Left forelimb (tissue), 1 donor: ENCODE data around the gene SPACA7.
"Not testable (repeated sequence)": the region's sequence is repeated elsewhere in the genome, so short reads cannot be mapped to it uniquely, and the experiment has no call there.

Experiments
- DNase-seq: peaks from one replicate; pipeline ENCODE4 v3.0.0-alpha.2; 2018; ENCODE audit warnings: low spot score

Gene SPACA7

GRCh38 chr13:112350300-112350699 lies 25.9 kb upstream of the SPACA7 start:
- peak; percentile 30 for DNase-seq

DNA sequence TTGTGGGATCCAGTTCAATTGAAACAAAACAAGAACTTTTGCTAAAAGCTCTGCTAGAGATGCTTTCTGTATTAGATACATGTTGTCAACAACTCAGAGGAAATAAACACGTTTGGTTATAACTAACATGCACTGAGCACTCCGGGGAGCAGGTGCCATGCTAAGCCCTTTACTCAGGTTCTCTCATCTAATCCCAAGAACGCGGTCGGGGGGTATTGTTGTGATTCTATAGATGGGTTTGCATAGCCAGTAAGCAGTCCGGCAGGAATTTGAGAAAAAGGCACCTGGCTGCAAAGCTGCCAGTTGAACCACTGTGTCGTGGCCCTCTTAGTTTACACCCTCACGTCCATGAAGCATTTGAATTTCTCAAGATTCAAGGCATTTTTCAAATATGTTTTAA lies 24.3 kb upstream of the SPACA7 start:
- DNase-seq = no peak

DNA sequence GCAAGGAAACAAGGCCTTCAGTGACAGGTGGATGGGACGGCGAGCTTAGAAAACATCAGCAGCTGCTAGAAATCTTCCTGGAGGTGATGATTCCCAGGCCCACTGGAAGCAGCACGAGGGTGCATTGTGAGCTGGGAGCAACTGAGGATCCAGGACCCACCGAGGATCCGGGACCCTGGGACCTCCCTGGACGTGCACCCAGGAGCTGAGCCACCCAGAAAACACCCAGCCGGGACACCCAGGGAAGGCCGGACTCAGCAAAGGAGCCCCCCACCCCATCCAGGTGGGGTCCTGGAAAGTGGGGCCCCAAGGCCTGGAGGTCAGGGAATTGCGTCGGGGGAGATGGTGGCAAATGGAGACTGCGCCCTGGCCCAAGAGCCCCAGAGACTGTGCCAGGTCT lies 22.3 kb upstream of the SPACA7 start:
- peak; percentile 25 for DNase-seq

- DNase-seq = peak; percentile 28
These were observed 21.6 kb upstream of the SPACA7 start for GRCh38 chr13:112354330-112355273.

DNA sequence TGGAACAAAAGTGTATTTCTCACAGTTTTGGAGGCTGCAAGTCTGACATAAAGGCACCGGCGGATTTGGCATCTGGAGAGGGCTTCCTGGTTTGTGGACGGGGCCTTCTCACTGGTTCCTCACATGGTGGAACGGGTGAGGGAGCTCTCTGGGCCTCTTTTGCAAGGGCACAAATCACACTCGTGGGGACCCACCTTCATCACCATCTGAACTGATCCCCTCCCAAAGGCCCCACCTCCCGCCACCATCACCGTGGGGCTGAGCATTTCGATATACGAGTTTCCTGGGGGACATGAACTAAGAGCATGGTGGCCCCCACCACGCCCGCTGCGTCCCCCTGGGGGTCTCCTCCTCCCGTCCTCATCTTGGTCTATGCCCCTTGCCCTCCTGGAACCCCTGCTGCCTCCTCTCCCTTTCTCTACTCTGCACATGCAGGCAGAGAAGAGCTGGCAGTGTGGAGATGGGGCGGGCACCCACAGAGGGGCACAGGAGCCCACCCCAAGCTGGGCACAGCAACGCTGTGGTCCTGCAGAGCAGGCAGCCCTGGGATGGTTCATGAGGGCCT lies 20.8 kb upstream of the SPACA7 start:
- peak; percentile 56 for DNase-seq

- DNase-seq = peak; percentile 45
These were observed 20.0 kb upstream of the SPACA7 start for GRCh38 chr13:112356190-112356589.

- no peak for DNase-seq
These were observed 18.0 kb upstream of the SPACA7 start for GRCh38 chr13:112358156-112358555.

DNA sequence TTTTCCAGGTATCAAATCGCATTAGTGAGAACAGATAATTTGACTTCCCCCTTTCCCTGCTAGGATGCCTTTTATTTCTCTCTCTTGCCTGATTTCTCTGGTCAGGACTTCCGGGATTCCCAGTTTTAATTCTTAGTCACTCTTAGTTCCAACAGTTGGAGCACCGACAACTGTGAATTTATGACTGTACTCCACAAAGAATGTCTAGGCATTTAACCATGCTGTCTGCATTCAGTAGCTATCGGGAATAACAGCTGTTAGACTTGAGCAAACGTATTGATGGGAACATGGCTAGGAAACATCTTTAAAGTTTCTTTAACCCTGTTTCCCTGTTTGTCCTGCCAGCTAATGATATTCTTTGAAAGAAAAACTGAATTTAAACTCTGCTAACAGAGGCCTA lies 14.1 kb upstream of the SPACA7 start:
- DNase-seq = no peak

- no peak for DNase-seq
These were observed 12.2 kb upstream of the SPACA7 start for GRCh38 chr13:112363867-112364528.

GRCh38 chr13:112366907-112367646 lies 9.1 kb upstream of the SPACA7 start:
- DNase-seq = no peak

GRCh38 chr13:112368883-112369282 lies 7.3 kb upstream of the SPACA7 start:
- no peak for DNase-seq

DNA sequence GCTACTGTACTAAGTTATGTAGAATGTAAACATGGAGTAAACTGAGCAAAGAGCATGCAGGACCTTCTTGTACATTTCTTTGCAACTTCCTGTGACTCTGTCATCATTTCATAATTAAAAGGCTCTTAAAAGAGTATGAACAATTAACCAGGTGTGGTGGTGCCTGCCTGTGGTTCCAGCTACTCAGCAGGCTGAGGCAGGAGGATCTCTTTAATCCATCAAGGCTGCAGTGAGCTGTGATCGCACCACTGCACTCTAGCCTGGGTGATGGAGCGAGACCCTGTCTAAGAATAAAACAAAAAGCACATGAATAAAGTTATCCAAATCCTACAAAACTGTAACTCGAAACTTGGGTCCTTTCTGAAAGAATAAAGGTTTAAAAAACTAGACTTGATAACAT lies 5.8 kb upstream of the SPACA7 start:
- no peak for DNase-seq

DNA sequence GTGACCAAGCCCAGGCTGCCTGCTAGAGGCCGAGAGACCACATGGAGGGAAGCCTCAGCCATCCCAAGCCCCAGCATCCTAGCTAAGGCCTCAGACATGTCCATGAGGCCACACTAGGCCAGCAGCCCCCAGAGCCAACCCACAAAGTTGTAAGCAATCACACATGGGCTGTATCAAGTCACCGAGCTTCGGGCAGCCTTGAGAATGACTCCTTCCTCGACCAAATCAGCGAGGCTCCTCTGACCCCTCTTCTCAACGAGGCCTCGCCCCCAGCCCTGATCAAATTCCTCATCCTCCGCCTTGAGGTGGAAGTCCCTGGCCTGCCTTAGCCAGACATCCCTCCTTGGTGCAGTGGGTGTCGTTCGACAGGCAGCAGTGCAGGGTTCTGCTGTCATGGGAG lies 1.9 kb upstream of the SPACA7 start:
- no peak for DNase-seq

DNA sequence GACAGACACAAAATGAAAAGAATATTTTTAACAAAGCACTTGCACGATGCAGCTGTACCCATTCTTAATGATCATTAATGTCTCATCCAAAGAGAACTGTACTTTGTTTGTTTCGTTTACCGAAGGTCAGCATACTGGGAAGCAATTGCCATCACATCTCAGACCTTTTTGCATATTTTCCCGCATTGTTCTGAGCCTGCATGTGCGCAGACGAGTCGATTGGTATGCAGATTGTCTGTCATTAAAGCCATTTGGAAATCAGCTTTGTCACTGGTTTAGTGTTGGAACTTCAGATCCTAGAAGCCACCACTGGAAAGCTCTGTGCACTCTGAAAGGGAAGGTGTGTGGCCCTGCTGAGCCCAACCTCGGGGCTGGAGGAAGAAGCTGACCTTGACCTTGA lies 15.6 kb downstream of the SPACA7 start:
- no peak for DNase-seq

DNA sequence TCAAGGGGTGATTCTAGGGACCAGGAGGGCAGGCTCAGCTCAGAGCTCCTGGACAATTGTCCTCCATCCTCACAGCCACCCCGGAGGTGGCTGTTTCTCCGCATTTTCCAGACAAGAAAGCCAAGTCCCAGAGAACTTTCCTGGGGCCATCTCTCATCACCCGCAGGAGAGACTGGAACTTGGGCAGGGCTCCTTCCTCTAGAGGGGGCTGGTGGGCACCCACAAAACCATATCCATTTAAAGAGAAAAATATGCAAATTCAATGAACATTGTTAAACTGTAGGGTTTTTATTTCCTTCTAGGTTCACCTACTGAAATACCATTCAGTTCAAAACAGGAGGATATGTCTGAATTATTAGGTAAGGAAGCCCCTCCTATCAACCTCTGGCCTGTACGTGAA lies 16.6 kb downstream of the SPACA7 start:
- DNase-seq = no peak

- DNase-seq = not testable (repeated sequence)
These were observed 18.9 kb downstream of the SPACA7 start for GRCh38 chr13:112395022-112395421.

- not testable (repeated sequence) for DNase-seq
These were observed 19.8 kb downstream of the SPACA7 start for GRCh38 chr13:112395941-112396340.

- DNase-seq = no peak
These were observed 21.0 kb downstream of the SPACA7 start for GRCh38 chr13:112397108-112397507.

GRCh38 chr13:112398347-112398746 lies 22.2 kb downstream of the SPACA7 start:
- DNase-seq = not testable (repeated sequence)

DNA sequence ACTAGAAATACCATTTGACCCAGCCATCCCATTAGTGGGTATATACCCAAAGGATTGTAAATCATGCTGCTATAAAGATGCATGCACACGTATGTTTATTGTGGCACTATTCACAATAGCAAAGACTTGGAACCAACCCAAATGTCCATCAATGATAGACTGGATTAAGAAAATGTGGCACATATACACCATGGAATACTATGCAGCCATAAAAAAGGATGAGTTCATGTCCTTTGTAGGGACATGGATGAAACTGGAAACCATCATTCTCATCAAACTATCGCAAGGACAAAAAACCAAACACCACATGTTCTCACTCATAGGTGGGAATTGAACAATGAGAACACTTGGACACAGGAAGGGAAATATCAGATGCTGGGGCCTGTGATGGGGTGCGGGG lies 33.7 kb downstream of the SPACA7 start:
- not testable (repeated sequence) for DNase-seq

DNA sequence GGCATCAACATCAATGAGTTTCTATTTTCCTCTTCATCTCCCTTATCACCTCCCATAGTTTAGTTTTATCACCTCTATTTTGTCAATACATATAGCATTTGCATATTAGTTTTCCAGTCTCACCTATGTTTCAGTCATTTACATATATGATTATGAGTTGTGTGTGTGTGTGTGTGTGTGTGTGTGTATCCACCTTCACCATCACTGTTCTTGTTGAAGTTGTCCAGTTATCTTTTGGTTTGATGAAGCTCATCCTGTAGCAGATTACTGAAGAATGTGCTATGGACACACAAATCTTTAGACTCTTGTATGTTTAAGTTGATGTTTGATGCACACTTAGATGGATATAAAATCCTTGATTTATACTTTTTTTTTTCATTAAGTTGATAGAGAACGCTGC lies 40.5 kb downstream of the SPACA7 start:
- DNase-seq = no peak

GRCh38 chr13:112417079-112417478 lies 40.9 kb downstream of the SPACA7 start:
- no peak for DNase-seq
